ENCODE results near the gene HNRNPH3. TPM values are rescaled to one million over a fixed set of nuclear protein-coding genes. Genes with fewer than 3 reads are reported as not detected.

Gene HNRNPH3
- total RNA-seq, 1 experiment from 2014 or later, result 244 TPM

DNA sequence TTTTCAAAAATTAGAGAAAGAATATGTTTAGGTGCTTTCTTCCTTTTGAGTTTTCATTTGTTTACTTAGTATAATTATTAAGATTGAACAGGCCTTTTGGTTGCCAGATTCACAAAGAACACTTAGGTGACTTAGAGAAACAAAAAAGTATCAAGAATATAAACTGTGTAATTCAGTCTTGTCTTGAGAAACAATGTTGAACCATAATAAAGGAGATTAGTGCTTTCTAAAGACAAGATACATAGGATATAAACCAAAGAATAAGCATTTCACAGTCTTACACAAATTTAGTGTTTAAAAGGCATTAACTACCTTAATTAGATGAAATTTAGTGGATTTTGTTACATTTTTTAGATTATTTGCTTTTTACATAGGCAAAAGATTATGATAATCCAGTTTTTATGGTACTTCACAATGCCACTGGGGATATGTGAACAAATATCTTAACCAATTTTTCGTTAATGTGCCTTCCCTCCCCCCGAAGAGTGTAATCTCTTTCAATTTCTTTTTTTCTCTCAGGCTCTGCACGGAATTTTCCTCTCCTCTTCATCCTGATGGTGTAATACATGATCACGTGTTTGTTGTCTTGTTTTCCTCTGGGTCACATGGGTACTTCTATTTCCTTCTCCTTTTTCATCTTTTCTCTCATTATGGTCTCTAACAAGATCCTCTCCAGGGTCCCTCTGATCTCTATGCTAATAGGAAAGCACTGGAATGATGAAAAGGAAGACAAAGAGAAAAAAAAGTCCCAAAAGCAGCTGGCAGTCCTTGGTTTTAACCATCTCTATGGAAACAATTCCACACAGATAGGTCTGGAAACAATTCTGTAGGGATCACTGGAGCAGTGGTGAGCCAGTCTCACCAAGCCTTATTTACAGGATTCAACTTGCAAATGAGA lies 3.7 kb upstream of the HNRNPH3 start:
- H2AFZ ChIP-seq (ENCODE audit: low read length), result no peak overlapping the region
- H2BK20ac ChIP-seq (ENCODE audit: low read depth, low read length, poor library complexity, severe bottlenecking), result no peak overlapping the region
- H3K36me3 Mint-ChIP-seq (ENCODE audit: insufficient read depth in 1 of 3, low read depth in 3 of 3), result peaks cover 4 to 7% (median 5%) of the 10 kb centered on the region in 3 experiments
- H3K4me2 ChIP-seq (ENCODE audit: insufficient read depth, insufficient read length, low read length), result no peak overlapping the region
- H3K27ac ChIP-seq (ENCODE audit: insufficient read length, low read depth, low read length), result no peak overlapping the region
- H3K27me3 ChIP-seq (ENCODE audit: insufficient read depth, low read length), result no peaks in the 10 kb centered on the region
- H3K27ac Mint-ChIP-seq, result peak overlapping the region; percentile 8 to 82 (median 20)
- no peaks in the 10 kb centered on the region for H4K20me1 ChIP-seq (ENCODE audit: control insufficient read depth, insufficient read depth, insufficient read length)
- no peak overlapping the region for H2BK5ac ChIP-seq (ENCODE audit: insufficient read length, low read length)
- H3K79me2 ChIP-seq (ENCODE audit: insufficient read depth, low read length), result peaks cover 3% of the 10 kb centered on the region; the same call in 1 of the 2 replicates
- H4K8ac ChIP-seq (replicated peaks; ENCODE audit: insufficient read length, low read depth, low read length), result no peak overlapping the region
- no peak overlapping the region for H3K9ac ChIP-seq (ENCODE audit: extremely low read depth, insufficient read length, low read length)
- H3T11ph ChIP-seq (ENCODE audit: low read length), result no peak overlapping the region
- H3K27me3 Mint-ChIP-seq (ENCODE audit: low read depth), result peaks cover 2% of the 10 kb centered on the region
- peaks cover 14 to 22% of the 10 kb centered on the region in 2 experiments for H3K4me1 Mint-ChIP-seq
- TF ChIP-seq CTCF (conservative IDR thresholded peaks at IDR 0.05), result no peak
- H3K4me3 Mint-ChIP-seq, result no peak overlapping the region
- no peak overlapping the region for H3K56ac ChIP-seq (ENCODE audit: insufficient read length, low read depth, low read length)
- H3K79me1 ChIP-seq (ENCODE audit: insufficient read depth, low read depth, low read length, poor library complexity, severe bottlenecking), result no peaks in the 10 kb centered on the region
- DNase-seq, result no peak
- no peak overlapping the region for H2BK120ac ChIP-seq (ENCODE audit: low read depth, low read length, poor library complexity, severe bottlenecking)
- H3K23ac ChIP-seq (ENCODE audit: insufficient read length, low read depth, low read length), result no peak overlapping the region
- no peak overlapping the region for H2AK5ac ChIP-seq (ENCODE audit: insufficient read length, low read length)
- WGBS (ENCODE audit: extremely low coverage, insufficient read length, low lambda C conversion rate), result no CpG with 5 or more reads among the region's 4 CpGs
- H3K9me3 Mint-ChIP-seq, result peaks cover 0 to 6% of the 10 kb centered on the region in 2 experiments; a peak in 2 of 5 replicates
- H3K14ac ChIP-seq (ENCODE audit: insufficient read depth, low read length), result no peak overlapping the region
- H2BK12ac ChIP-seq (ENCODE audit: insufficient read length, low read depth, low read length), result no peak overlapping the region
- H3K4me1 ChIP-seq (ENCODE audit: insufficient read depth, low read length), result no peaks in the 10 kb centered on the region
- H3K4ac ChIP-seq (ENCODE audit: low read depth, low read length), result no peak overlapping the region
- H4K91ac ChIP-seq (ENCODE audit: insufficient read length, low read depth, low read length), result no peak overlapping the region
- no peak overlapping the region for H2BK15ac ChIP-seq (ENCODE audit: low read depth, low read length)
- no peak overlapping the region for H3K18ac ChIP-seq (ENCODE audit: insufficient read length, low read depth, low read length)
- peaks cover 10% of the 10 kb centered on the region for H3K23me2 ChIP-seq (ENCODE audit: insufficient read length, low read depth, low read length, poor library complexity, severe bottlenecking)
- H3K9me3 ChIP-seq (ENCODE audit: control insufficient read depth, low read depth, low read length), result no peaks in the 10 kb centered on the region
- H4K5ac ChIP-seq (ENCODE audit: insufficient read length, low read depth, low read length), result no peak overlapping the region

Measured in H9 (cell line).